Parathyroid adenoma (tissue), 2 donors: Measurements from ENCODE around the gene TEX48.

Source experiments
- H2AFZ ChIP-seq: fragments of 300-600 bp; sonication (generic); one replicate; pipeline ENCODE4 v1.7.0; 2017; ENCODE audit warnings: antibody characterized with exemption, mild to moderate bottlenecking
- H3K27ac ChIP-seq: fragments of 300-600 bp; sonication (generic); one replicate; pipeline ENCODE4 v1.7.0; 2017
- H3K27me3 ChIP-seq: fragments of 300-600 bp; sonication (generic); one replicate; pipeline ENCODE4 v1.7.0; 2017; ENCODE audit warnings: low read length; ENCODE audit not compliant: control insufficient read depth, insufficient read depth
- H3K36me3 ChIP-seq: fragments of 300-600 bp; sonication (generic); one replicate; pipeline ENCODE4 v1.7.0; 2017; ENCODE audit warnings: low read length; ENCODE audit not compliant: control insufficient read depth, insufficient read depth
- H3K4me1 ChIP-seq: fragments of 300-600 bp; sonication (generic); one replicate; pipeline ENCODE4 v1.7.0; 2017; ENCODE audit warnings: control low read depth
- H3K4me2 ChIP-seq: fragments of 300-600 bp; sonication (generic); one replicate; pipeline ENCODE4 v1.7.0; 2017; ENCODE audit warnings: low read length
- H3K4me3 ChIP-seq: fragments of 300-600 bp; sonication (generic); one replicate; pipeline ENCODE4 v1.7.0; 2017; ENCODE audit warnings: low read depth, low read length
- H3K79me2 ChIP-seq: fragments of 300-600 bp; sonication (generic); one replicate; pipeline ENCODE4 v1.7.0; 2017; ENCODE audit warnings: control low read depth
- H3K9ac ChIP-seq: fragments of 300-600 bp; sonication (generic); one replicate; pipeline ENCODE4 v1.7.0; 2017; ENCODE audit warnings: mild to moderate bottlenecking
- H3K9me3 ChIP-seq: fragments of 300-600 bp; sonication (generic); one replicate; pipeline ENCODE4 v1.7.0; 2017; ENCODE audit warnings: low read length; ENCODE audit not compliant: control insufficient read depth
- TF ChIP-seq, protein P1 (sequence below): fragments of 300-600 bp; sonication (generic); IDR thresholded peaks from one replicate; pipeline ENCODE4 v1.7.0; 2017; ENCODE audit warnings: antibody characterized with exemption, mild to moderate bottlenecking
- donor health status: primary hyperparathyroidism.

TEX48 gene

DNA sequence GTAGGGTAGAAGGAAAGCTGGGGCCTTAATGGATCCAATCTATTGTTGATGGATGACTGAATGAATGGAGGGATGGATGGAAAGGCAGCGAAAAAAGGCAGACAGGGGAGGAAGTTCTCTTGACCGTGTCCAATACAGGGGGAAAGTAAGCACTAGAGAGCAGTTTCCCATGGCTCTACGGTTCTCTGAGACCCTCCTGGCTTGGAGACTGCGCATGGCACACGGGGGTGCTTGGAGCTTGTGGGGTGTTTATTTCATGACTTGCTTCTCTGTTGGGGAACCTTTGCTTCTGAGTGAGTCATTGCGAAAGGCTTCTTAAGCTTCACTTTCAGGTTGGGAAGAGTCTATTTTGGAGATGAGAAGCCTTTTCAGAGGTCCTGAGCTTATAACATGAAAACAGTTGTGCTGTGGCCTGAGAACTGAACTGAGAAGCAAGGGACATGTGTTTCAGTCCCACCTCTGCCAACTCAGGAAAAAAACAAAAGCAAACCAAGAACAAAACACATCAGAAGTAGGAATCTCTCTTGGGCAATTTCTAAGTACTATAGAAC, 12.8 kb upstream of the TEX48 start:
- no peak overlapping the region for H3K27ac ChIP-seq

DNA sequence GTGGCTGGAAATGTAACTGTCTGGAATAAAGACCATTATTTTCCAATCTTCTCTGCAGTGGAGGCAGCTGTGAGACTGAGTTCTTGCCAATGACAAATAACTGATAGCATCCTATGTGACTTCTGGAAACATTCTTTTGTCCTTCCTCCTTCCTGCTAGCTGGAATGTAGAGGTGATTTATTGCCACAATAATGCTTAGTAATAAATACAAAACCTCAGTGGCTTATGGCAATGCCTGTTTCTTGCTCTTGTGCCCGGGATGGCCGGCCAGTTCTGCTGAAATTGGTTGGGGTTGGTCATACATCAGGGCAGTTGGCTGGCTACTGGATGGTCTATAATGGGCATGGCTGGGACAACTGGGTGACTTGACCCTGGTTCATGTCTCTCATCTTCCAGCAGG, 12.2 kb upstream of the TEX48 start:
- TF ChIP-seq, protein P1, sequence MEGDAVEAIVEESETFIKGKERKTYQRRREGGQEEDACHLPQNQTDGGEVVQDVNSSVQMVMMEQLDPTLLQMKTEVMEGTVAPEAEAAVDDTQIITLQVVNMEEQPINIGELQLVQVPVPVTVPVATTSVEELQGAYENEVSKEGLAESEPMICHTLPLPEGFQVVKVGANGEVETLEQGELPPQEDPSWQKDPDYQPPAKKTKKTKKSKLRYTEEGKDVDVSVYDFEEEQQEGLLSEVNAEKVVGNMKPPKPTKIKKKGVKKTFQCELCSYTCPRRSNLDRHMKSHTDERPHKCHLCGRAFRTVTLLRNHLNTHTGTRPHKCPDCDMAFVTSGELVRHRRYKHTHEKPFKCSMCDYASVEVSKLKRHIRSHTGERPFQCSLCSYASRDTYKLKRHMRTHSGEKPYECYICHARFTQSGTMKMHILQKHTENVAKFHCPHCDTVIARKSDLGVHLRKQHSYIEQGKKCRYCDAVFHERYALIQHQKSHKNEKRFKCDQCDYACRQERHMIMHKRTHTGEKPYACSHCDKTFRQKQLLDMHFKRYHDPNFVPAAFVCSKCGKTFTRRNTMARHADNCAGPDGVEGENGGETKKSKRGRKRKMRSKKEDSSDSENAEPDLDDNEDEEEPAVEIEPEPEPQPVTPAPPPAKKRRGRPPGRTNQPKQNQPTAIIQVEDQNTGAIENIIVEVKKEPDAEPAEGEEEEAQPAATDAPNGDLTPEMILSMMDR: no peak
- H3K9me3 ChIP-seq: no peaks in the 10 kb centered on the region
- H3K27ac ChIP-seq: no peak overlapping the region
- no peak overlapping the region for H3K4me2 ChIP-seq
- H3K4me1 ChIP-seq: no peaks in the 10 kb centered on the region
- no peak overlapping the region for H3K4me3 ChIP-seq
- no peak overlapping the region for H3K9ac ChIP-seq
- no peaks in the 10 kb centered on the region for H3K79me2 ChIP-seq
- H3K36me3 ChIP-seq: no peaks in the 10 kb centered on the region
- no peak overlapping the region for H2AFZ ChIP-seq
- H3K27me3 ChIP-seq: no peaks in the 10 kb centered on the region

More for the DNA sequence above, 12.8 kb upstream of the TEX48 start:
- H3K4me3 ChIP-seq: no peak overlapping the region
- H2AFZ ChIP-seq: no peak overlapping the region
- no peaks in the 10 kb centered on the region for H3K79me2 ChIP-seq
- TF ChIP-seq, protein P1: no peak
- no peaks in the 10 kb centered on the region for H3K4me1 ChIP-seq
- H3K9ac ChIP-seq: no peak overlapping the region
- no peaks in the 10 kb centered on the region for H3K27me3 ChIP-seq
- no peaks in the 10 kb centered on the region for H3K36me3 ChIP-seq
- H3K9me3 ChIP-seq: no peaks in the 10 kb centered on the region
- no peak overlapping the region for H3K4me2 ChIP-seq

DNA sequence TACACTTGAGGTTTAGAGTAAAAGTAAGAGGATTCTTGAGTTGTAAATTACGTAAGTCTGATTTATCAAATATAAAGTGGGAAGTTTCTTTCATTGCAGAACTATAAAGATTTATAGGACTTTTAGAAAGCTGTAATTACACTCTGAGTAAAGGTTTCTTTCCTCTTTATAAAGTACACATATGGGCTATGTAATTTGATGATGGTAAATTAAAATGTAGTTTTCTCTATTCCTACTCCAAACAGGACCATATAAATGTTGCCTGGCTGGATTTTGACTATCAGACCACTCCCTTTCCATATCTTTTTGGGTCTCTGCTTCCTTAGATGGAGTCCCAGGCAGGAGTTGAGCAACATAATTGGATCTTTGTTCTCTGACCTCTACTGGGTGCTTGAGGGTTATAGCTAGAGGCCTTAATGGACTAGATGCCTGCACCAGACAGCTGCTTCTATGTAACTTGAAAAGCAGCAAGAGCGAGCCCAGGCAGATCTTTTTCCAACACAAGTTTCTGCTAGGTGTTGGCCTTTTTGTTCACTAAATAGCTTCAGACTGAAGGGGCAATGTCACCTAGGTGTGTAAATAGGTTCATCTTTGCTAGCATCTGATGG, 11.4 kb upstream of the TEX48 start:
- H3K27ac ChIP-seq: no peak overlapping the region
- TF ChIP-seq, protein P1: no peak

DNA sequence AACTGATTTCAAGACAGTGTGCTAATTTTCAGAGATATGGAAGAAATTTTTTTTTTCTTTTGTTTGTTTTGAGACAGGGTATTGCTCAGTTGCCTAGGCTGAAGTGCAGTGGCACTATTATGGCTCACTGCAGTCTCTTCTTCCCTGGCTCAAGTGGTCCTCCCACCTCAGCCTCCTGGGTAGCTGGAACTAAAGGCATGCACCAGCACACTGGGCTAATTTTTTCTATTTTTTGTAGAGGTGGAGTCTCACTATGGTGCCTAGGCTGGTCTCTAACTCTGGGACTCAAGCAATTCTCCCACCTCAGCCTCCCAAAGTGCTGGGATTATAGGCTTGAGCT, 9.9 kb upstream of the TEX48 start:
- no peak overlapping the region for H3K4me3 ChIP-seq
- no peak overlapping the region for H2AFZ ChIP-seq
- H3K4me1 ChIP-seq: peaks cover 5% of the 10 kb centered on the region
- H3K9ac ChIP-seq: no peak overlapping the region
- no peaks in the 10 kb centered on the region for H3K27me3 ChIP-seq
- H3K36me3 ChIP-seq: no peaks in the 10 kb centered on the region
- H3K9me3 ChIP-seq: no peaks in the 10 kb centered on the region
- TF ChIP-seq, protein P1: no peak
- no peak overlapping the region for H3K4me2 ChIP-seq
- H3K79me2 ChIP-seq: no peaks in the 10 kb centered on the region
- H3K27ac ChIP-seq: no peak overlapping the region

More for the DNA sequence above, 11.4 kb upstream of the TEX48 start:
- Histone ChIP-seq H3K9me3 (no peaks in the 10 kb centered on the region), H3K79me2 (no peaks in the 10 kb centered on the region), H3K9ac (no peak overlapping the region), H3K4me3 (no peak overlapping the region), H3K27me3 (no peaks in the 10 kb centered on the region), H3K4me1 (peaks cover 5% of the 10 kb centered on the region), H2AFZ (no peak overlapping the region), H3K36me3 (no peaks in the 10 kb centered on the region), H3K4me2 (no peak overlapping the region)
